HFF-Myc (cell line): ENCODE measurements around the gene ING3.

ENCODE experiments used
- DNase-seq: peaks from one replicate; pipeline ENCODE4 v3.0.0-alpha.2; 2011; ENCODE audit warnings: low read depth; ENCODE audit errors: extremely low read depth
- H3K4me3 ChIP-seq: replicated peaks from 2 replicates; pipeline ENCODE4 v1.5.1; 2011; ENCODE audit warnings: low read depth, mild to moderate bottlenecking, control low read depth, low read length
- TF ChIP-seq, protein P1 (sequence below): IDR thresholded peaks from 2 replicates; pipeline ENCODE4 v1.5.1; 2012; ENCODE audit warnings: mild to moderate bottlenecking, low read depth, low read length, control low read depth; ENCODE audit errors: missing control alignments

ING3 gene

DNA sequence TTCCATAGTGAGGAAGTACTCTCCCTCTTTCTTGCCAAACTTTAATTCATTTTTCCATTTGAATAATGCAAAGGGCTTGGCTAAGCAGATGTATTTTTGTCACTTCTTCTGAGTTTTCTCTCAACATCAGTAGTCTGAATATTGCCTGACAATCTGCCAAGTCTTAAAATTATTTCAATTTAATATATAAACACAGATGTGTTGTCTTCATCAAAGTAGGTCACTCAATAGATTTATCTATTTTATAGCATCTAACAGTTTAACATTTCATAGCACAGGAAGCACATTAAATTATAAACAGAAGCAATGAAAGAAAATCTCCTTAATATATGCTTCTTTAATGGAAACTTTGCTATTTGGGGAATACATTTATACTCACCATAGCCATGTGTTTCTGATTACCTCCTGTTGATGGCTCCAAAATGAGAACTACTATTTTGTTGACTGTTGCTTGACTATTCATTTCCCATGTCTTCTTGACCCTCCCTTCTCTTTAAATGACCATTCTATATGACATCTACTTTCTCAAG lies 42.5 kb downstream of the ING3 start:
- H3K4me3 ChIP-seq = peak overlapping the region; percentile 66; the same call in 1 of the 2 replicates
- DNase-seq = no peak

GRCh38 chr7:120993553-120994191 lies 43.1 kb downstream of the ING3 start:
- no peak for DNase-seq
- TF ChIP-seq, protein P1, sequence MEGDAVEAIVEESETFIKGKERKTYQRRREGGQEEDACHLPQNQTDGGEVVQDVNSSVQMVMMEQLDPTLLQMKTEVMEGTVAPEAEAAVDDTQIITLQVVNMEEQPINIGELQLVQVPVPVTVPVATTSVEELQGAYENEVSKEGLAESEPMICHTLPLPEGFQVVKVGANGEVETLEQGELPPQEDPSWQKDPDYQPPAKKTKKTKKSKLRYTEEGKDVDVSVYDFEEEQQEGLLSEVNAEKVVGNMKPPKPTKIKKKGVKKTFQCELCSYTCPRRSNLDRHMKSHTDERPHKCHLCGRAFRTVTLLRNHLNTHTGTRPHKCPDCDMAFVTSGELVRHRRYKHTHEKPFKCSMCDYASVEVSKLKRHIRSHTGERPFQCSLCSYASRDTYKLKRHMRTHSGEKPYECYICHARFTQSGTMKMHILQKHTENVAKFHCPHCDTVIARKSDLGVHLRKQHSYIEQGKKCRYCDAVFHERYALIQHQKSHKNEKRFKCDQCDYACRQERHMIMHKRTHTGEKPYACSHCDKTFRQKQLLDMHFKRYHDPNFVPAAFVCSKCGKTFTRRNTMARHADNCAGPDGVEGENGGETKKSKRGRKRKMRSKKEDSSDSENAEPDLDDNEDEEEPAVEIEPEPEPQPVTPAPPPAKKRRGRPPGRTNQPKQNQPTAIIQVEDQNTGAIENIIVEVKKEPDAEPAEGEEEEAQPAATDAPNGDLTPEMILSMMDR = no peak
- peak overlapping the region; percentile 6; the same call in 1 of the 2 replicates for H3K4me3 ChIP-seq

More for the DNA sequence above, 42.5 kb downstream of the ING3 start:
- TF ChIP-seq, protein P1 = no peak

- TF ChIP-seq, protein P1 = no peak
- DNase-seq = no peak
- H3K4me3 ChIP-seq = no peak overlapping the region
Measured at GRCh38 chr7:120994512-120995410, 44.2 kb downstream of the ING3 start.

DNA sequence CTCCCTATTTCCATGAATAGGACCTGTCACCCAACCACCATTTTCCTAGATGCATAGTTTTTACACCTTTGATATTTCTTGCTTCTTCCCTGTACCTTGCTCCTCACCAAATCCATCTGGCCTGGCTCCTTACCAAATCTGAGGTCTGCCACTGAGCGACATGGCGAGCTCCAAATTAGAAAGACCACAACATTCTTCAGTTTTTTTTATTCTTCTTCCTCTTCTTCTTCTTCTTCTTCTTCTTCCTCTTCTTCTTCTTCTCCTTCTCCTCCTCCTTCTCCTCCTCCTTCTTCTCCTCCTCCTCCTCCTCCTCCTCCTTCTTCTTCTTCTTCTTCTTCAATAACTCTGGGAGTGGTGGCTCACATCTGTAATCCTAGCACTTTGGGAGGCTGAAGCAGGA lies 45.1 kb downstream of the ING3 start:
- no peak for DNase-seq
- TF ChIP-seq, protein P1 = no peak
- H3K4me3 ChIP-seq = no peak overlapping the region

- no peak overlapping the region for H3K4me3 ChIP-seq
- TF ChIP-seq, protein P1 = no peak
- DNase-seq = peak; percentile 90
Measured at GRCh38 chr7:120996333-120996987, 45.9 kb downstream of the ING3 start.

DNA sequence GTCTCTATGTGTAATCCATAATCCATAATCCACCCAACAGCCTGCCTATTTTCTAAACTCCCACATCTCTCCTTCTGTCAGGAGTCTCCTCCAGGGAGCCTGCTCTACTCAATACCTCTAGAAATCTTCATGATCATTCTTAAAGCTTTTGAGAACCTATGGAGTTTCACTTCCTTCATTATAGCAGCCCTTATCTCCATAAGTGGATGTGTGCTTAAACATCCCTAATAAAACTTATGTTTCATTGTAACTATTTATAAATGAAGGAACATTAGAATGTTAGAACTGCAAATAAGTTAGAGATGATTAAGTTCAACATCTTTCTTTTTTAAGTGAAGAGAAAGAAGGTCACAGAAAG lies 46.4 kb downstream of the ING3 start:
- H3K4me3 ChIP-seq = no peak overlapping the region
- DNase-seq = no peak
- TF ChIP-seq, protein P1 = no peak
